NK-92 (cell line): Measurements from ENCODE around the gene TENT5A.

Experiments used
- DNase-seq: peaks from one replicate; lab custom pipeline; 2025; ENCODE audit not compliant: unreplicated experiment; lab: John Stamatoyannopoulos, UW

TENT5A gene

GRCh38 chr6:81718126-81718525, 34.4 kb downstream of the TENT5A start:
- DNase-seq: no peak

GRCh38 chr6:81714684-81715083, 37.8 kb downstream of the TENT5A start:
- DNase-seq: no peak

- DNase-seq: no peak
Measured at GRCh38 chr6:81713205-81713604, 39.3 kb downstream of the TENT5A start.

- DNase-seq: no peak
Measured at GRCh38 chr6:81708113-81708699, 44.3 kb downstream of the TENT5A start.

GRCh38 chr6:81704700-81705099, 47.8 kb downstream of the TENT5A start:
- DNase-seq: no peak

- no peak for DNase-seq
Measured at GRCh38 chr6:81700414-81700813, 52.1 kb downstream of the TENT5A start.

- DNase-seq: no peak
Measured at GRCh38 chr6:81697559-81697958, 54.9 kb downstream of the TENT5A start.

GRCh38 chr6:81696524-81696923, 56.0 kb downstream of the TENT5A start:
- DNase-seq: no peak
